GM19324 (cell line): ENCODE results near the gene NR2F1-AS1.

Experiments used
- ATAC-seq: cut with Tn5 transposase; IDR thresholded peaks from one replicate; pipeline ENCODE4 v1.9.1; 2021; ENCODE audit warnings: mild to moderate bottlenecking, moderate library complexity; ENCODE audit not compliant: unreplicated experiment, low FRiP score

Gene NR2F1-AS1

DNA sequence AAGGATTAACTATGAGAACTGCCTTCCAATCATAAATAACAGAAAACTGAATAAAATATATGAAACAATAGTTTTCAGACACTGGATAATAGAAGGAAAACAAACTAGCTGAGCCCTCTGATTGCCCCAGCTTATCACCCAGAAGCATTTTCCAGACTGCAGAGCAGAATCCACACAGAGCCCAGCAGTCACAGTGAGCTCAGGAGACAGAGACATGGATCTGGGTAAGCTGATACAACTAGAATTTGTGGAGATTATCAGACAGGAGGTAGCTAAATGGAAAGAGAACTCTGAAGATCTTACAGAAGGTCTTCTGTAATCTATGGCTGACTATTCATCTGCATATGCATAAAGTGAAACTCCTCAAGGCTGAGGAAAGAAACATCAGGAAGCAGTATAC is 128.8 kb downstream of the NR2F1-AS1 start:
- no peak for ATAC-seq

DNA sequence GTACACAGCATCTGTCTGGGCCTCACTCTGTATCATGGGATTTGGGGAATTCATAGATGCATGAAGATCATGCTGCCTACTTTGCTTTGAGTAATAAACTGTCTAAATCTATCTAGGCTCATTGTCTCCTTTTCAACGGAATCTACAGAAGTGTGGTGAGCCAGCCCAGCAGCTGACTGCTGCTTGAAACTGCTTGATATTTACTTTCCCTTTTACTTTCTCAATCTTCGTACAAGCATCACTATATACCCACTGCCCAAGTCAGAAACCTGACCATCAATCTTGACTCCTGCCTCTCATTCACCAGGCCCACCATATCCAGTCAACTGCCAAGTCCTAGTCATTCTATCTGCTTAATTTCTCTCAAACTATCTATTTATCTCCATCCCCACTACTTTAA is 142.9 kb downstream of the NR2F1-AS1 start:
- no peak for ATAC-seq

DNA sequence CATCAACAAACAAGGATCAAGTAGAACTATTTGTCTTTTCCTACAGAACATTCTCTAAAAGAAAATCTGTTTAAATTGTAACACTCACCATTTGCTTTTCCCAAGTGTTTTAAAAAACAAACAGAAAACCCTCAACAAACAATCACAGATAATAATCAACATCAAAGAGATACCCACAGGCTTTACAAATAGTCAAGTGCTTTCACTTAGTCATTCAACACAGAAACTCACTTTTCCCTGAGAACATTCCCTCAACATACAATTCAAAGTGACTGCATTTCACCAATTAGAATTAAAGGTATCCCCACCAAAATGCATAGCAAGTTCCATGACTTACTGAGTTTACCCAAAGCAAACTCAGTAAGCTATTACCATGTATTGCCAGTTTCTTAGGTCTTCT is 144.9 kb downstream of the NR2F1-AS1 start:
- no peak for ATAC-seq

GRCh38 chr5:93433422-93433821 is 147.6 kb downstream of the NR2F1-AS1 start:
- ATAC-seq, result no peak

DNA sequence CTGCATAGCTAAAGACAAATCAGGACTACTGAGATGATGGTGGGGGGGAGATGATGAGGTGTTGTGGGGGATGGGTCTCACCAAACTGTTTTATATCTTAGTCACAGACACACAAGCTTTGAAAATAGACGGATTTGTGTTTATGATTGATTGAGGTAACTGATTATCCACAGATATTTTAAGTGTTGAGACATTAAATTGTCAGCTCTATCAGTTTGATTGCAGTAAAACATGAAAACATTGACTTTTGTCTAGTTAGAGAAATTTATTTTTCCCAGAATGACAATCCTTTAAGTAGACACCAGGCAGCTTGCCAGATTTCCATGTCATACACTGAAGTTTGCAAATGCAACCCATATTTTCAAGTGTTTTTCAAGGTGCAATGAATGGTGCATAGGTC is 149.8 kb downstream of the NR2F1-AS1 start:
- ATAC-seq, result no peak

- no peak for ATAC-seq
These were observed 150.3 kb downstream of the NR2F1-AS1 start for GRCh38 chr5:93430673-93431199.

DNA sequence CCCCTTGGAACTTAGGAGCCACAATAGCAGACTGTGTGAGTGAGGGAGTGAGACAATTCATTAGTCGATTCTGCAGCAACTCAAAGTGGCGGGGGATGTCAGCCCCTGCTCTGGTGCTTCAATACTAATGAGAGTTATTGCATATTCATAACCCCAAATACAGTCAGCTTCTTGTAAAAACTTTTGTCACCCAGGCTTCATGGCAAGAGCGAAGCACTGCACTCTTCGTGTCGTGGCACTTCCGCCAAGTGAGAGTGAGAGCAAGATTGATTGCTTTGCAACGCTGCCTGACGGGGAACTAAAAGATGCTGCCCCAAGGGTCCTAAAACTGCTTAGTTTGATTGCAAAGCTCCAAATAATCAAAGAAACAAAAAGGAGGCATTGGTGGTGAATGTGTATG is 150.9 kb downstream of the NR2F1-AS1 start:
- no peak for ATAC-seq

GRCh38 chr5:93428868-93429267 is 152.2 kb downstream of the NR2F1-AS1 start:
- no peak for ATAC-seq

GRCh38 chr5:93427316-93427715 is 153.7 kb downstream of the NR2F1-AS1 start:
- no peak for ATAC-seq

- ATAC-seq, result no peak
These were observed 155.9 kb downstream of the NR2F1-AS1 start for GRCh38 chr5:93425096-93425495.

DNA sequence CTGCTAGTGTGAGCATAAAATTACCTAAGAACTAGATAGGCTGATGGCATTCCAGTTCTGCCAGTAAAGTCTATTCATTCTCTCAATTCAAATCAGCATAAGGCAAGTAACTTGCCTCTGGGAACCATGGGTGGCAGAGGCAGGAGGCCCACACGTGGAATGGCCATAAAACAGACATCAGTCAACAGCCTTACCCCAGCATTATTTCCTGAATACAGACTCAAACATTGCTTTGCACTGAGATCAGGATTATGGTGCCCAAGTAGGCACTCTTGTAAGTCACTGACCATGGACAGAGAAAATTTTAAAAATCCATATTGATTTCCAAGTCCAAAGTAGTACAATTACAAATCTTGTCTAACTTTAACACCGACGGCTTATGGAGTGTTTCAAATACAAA is 157.7 kb downstream of the NR2F1-AS1 start:
- ATAC-seq, result no peak

DNA sequence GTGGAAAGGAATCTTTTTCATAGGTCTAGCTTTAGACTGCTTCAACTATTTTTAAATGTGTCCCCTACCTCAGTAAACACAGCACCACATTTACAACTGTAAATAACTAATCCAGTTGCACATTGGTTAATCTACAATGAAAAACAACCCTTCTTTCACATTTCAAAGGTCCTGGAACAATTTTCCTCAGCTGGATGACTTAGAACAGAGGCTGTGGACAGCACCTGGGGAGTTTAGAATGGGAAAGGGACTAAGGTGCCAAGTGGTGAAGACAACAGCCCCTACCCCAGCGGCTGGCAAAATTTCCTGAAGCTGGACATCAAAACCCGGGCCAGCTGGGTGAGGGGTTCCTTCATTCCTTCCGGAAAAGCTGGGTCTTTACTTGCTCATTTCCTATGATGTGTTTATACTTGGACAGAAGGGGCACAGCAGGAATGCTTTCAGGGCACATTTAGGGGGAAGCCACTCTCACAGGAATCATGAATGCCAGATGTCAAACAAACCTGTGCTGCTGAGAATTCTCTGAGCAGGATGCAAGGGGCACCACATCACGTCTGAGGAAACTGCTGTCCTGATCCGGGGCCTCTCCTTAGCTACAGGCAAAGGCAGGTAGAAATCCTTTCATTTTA is 158.3 kb downstream of the NR2F1-AS1 start:
- ATAC-seq, result no peak

- ATAC-seq, result no peak
These were observed 159.0 kb downstream of the NR2F1-AS1 start for GRCh38 chr5:93421987-93422401.

DNA sequence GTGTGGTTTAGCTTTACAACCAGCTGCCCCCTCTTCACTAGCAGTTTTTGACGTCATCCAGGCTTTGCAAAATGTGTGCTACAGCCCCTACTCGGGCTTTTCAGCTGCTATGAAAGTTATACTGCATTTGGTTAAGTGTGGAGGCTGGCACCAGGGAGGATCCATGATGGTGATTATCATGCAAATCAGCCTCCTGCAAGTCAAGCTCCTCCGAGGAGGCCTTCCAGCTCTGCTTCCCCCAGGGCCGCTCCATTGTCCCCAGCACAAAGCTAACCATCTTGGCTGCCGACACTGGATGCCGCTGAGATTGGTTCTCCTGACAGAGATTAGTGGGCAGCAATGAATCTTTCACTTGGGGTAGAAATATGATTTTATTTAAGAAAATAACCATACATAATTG is 159.6 kb downstream of the NR2F1-AS1 start:
- ATAC-seq, result no peak

GRCh38 chr5:93417490-93417889 is 163.5 kb downstream of the NR2F1-AS1 start:
- no peak for ATAC-seq

DNA sequence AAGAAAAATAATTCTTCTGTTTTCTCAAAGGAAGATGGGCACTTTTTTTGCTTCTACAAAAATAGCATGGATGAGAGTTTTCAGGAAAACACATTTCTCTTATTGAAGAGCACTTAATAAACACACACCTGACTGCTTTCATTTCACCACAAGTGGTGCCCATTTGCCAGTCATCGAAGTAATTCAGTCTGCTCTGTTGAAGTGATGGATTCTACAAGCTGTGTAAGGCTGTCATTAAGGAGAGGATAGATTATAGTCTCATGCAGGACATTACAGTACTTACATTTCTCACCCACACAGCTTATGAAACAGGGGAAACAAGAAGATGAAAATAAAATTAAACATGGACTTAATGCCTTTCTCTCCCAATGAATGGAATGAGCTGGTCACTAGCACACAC is 165.2 kb downstream of the NR2F1-AS1 start:
- no peak for ATAC-seq

GRCh38 chr5:93411716-93412115 is 169.3 kb downstream of the NR2F1-AS1 start:
- ATAC-seq, result no peak

DNA sequence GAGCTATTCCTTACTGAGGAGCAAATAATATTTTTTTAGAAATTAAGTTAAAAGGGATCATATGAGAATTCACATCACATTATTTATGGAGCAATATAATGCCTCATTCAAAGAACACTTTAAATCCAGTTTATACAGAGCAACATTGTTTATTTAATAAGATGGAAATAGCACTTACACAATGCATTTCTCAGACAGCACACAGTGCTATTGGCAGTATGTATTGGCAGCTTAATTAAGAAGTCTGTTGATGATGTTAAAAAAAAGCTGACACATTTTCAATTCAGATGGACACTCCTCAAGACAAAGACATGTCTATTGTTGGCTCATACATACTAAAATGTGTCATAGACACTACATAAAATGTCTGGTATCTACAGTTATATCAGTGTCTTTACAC is 171.3 kb downstream of the NR2F1-AS1 start:
- ATAC-seq, result no peak

- no peak for ATAC-seq
These were observed 173.6 kb downstream of the NR2F1-AS1 start for GRCh38 chr5:93407454-93407853.

GRCh38 chr5:93406971-93407401 is 174.0 kb downstream of the NR2F1-AS1 start:
- no peak for ATAC-seq

DNA sequence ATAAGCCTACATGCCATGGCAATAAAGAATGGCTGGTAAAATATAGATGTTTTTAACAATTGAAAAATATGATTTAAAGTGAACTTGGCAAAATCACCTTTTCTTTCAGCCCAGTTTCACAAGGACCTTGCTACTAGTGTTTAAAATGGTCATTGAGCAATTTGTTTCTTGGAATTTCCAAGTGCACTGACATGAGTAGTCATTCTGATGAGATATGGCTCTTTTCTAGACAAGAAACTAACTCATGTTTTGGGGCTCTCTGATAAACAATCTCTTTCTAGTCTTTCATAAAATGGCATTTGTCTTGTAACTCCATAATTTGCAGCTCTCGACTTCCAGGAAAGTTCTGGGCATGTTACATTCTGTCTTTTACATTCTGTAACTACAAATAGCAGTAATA is 176.8 kb downstream of the NR2F1-AS1 start:
- ATAC-seq, result no peak

DNA sequence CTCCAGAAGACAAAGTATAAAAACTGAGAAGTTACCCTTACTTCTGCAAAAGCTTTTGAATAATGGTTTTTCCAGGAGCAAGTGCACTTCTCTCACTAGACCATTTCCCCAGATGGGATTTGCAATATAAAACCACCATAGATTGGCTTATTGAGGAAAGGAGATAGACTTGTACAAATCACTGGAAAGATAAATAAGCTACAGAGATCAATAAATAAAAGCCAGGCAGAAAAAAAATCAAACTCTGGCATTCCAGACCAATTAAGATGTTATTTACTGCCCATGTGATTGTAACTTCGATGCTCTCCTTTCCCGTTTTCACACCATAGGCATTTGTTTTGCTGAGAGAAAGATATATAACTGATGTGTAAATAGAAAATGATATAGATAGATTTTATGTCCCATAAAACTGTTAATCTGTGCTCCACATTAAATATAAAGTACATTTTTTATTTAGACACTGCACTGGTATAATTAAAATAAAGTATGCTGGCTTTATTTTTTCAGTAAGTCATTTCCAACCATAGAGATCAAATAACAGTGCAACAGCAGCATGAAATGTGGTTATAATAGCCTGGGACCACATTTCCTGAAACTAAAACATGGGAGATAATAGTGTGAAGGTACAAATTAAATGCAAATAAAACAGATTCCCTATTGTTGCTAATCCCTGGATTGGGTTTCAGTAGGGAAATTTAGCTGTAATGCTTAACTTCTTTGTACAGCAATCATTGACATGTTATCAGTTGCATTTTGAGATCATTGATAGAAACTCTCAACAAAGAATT is 177.7 kb downstream of the NR2F1-AS1 start:
- no peak for ATAC-seq
